Loucy (cell line): ENCODE data around the gene ASPA.

Experiments
- EZH2phosphoT487 ChIP-seq: fragments of 200-600 bp; IDR thresholded peaks from 2 replicates; pipeline ENCODE4 v1.6.1; 2018; ENCODE audit warnings: antibody characterized with exemption, mild to moderate bottlenecking, moderate library complexity, borderline replicate concordance
- TF ChIP-seq, protein P1 (sequence below): fragments of 200-600 bp; sonication (generic); conservative IDR thresholded peaks from 2 replicates; pipeline ENCODE4 v1.5.1; 2014; ENCODE audit warnings: mild to moderate bottlenecking, antibody characterized with exemption, low read length

DNA sequence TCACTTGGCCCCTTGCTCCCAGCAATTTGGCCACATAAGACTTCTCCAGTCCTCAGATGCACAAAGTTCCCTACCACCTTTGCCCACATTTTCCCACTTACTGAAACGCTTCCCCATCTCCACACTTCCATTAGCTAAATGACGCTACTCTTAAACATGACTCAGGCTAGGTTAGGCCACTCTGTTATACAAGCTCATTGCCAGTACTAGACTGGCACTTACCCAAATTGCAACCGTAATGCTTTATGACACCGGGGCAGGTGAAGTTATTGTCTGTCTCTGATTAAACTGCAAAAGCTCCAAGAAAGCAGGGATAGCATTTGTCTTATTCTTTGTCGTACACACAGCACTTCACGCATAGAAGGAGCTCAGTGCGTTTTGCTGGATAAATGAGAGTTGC is 29.2 kb downstream of the ASPA start:
- TF ChIP-seq, protein P1, sequence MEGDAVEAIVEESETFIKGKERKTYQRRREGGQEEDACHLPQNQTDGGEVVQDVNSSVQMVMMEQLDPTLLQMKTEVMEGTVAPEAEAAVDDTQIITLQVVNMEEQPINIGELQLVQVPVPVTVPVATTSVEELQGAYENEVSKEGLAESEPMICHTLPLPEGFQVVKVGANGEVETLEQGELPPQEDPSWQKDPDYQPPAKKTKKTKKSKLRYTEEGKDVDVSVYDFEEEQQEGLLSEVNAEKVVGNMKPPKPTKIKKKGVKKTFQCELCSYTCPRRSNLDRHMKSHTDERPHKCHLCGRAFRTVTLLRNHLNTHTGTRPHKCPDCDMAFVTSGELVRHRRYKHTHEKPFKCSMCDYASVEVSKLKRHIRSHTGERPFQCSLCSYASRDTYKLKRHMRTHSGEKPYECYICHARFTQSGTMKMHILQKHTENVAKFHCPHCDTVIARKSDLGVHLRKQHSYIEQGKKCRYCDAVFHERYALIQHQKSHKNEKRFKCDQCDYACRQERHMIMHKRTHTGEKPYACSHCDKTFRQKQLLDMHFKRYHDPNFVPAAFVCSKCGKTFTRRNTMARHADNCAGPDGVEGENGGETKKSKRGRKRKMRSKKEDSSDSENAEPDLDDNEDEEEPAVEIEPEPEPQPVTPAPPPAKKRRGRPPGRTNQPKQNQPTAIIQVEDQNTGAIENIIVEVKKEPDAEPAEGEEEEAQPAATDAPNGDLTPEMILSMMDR, result no peak
- TF ChIP-seq EZH2phosphoT487, result no peak
